ENCODE measurements around the gene RGMA.

Gene RGMA

DNA sequence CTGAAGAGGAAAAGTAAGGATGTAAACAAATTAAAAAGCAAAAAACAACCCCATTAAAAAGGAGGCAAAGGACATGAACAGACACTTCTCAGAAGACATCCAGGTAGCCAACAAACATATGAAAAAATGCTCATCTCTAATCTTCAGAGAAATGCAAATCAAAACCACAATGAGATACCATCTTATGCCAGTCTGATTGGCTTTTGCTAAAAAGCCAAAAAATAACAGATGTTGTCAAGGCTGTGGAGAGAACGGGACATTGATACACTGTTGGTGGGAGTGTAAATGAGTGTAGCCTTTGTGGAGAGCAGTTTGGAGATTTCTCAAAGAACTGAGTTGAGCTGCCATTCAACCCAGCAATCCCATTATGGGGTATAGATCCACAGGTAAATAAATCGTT lies 18.6 kb upstream of the RGMA start:
- Histone ChIP-seq H3K4me1 (ENCODE audit: control insufficient read depth in 1 of 2, insufficient read depth in 2 of 2, low read length in 2 of 2) (peaks cover 0 to 2% of the 10 kb centered on the region in 2 experiments), H3K9ac (ENCODE audit: low read length) (no peak overlapping the region), H3K27ac (ENCODE audit: low read depth, low read length) (no peak overlapping the region), H4K8ac (ENCODE audit: low read depth, low read length) (no peak overlapping the region), H2AFZ (ENCODE audit: insufficient read depth, low read length, poor library complexity) (no peak overlapping the region), H3K79me2 (ENCODE audit: control insufficient read depth, insufficient read depth, low read length, poor library complexity) (no peaks in the 10 kb centered on the region), H3K14ac (ENCODE audit: low read length) (no peak overlapping the region), H3K23ac (ENCODE audit: low read length) (no peak overlapping the region), H3K4me2 (ENCODE audit: low read length) (no peak overlapping the region), H3K36me3 (ENCODE audit: control insufficient read depth in 1 of 2, insufficient read depth in 2 of 2, low read length in 2 of 2) (no peaks in the 10 kb centered on the region), H2BK5ac (ENCODE audit: low read depth, low read length, poor library complexity) (no peak overlapping the region), H2BK120ac (ENCODE audit: insufficient read depth, low read length, poor library complexity) (no peak overlapping the region), H2BK12ac (ENCODE audit: low read length) (no peak overlapping the region), H4K12ac (ENCODE audit: low read depth, low read length) (no peak overlapping the region), H2AK5ac (ENCODE audit: low read length) (no peak overlapping the region), H3K4ac (ENCODE audit: low read depth, low read length) (no peak overlapping the region), H3K9me3 (ENCODE audit: insufficient read depth, low read depth, low read length) (no peaks in the 10 kb centered on the region), H3K27me3 (ENCODE audit: insufficient read depth, low read length) (peaks cover 2% of the 10 kb centered on the region), H3K79me1 (ENCODE audit: low read length) (no peaks in the 10 kb centered on the region), H3K18ac (ENCODE audit: low read length) (no peak overlapping the region), H3K4me3 (ENCODE audit: low read depth, low read length) (no peak overlapping the region), H4K91ac (ENCODE audit: low read depth, low read length) (no peak overlapping the region)
- no CpG with 5 or more reads among the region's 2 CpGs for WGBS (ENCODE audit: extremely low coverage, insufficient coverage, insufficient read length)
- DNase-seq: no peak

DNA sequence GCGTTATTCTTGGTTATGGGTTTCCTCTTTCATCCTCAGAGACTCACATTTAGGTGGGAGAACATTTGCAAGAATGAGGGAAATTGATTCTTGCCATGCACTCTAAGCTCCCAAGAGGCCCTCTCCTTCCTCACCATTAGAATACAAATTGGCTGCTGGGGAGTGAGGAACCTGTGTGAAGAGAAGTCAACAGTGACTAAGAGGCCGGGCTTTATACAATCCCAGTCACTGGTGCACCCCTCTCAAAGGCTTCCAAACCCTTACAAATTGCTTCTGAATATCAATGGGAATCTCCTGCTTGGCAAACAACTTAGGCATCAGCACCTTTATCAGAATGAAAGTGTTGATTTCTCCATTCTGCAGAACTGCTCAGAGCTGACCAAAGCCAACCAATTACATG lies 16.5 kb upstream of the RGMA start:
- WGBS (ENCODE audit: extremely low coverage, insufficient coverage, insufficient read length): no CpG with 5 or more reads among the region's 2 CpGs
- no peak overlapping the region for H3K14ac ChIP-seq (ENCODE audit: low read length)
- no peaks in the 10 kb centered on the region for H3K79me2 ChIP-seq (ENCODE audit: control insufficient read depth, insufficient read depth, low read length, poor library complexity)
- H2AFZ ChIP-seq (ENCODE audit: insufficient read depth, low read length, poor library complexity): no peak overlapping the region
- no peak overlapping the region for H2BK120ac ChIP-seq (ENCODE audit: insufficient read depth, low read length, poor library complexity)
- H3K27me3 ChIP-seq (ENCODE audit: insufficient read depth, low read length): peaks cover 2% of the 10 kb centered on the region
- H4K12ac ChIP-seq (ENCODE audit: low read depth, low read length): no peak overlapping the region
- peaks cover 0 to 2% of the 10 kb centered on the region in 2 experiments for H3K4me1 ChIP-seq (ENCODE audit: control insufficient read depth in 1 of 2, insufficient read depth in 2 of 2, low read length in 2 of 2)
- no peak overlapping the region for H3K4ac ChIP-seq (ENCODE audit: low read depth, low read length)
- no peak overlapping the region for H3K27ac ChIP-seq (ENCODE audit: low read depth, low read length)
- no peak overlapping the region for H2BK12ac ChIP-seq (ENCODE audit: low read length)
- H2AK5ac ChIP-seq (ENCODE audit: low read length): no peak overlapping the region
- no peaks in the 10 kb centered on the region for H3K9me3 ChIP-seq (ENCODE audit: insufficient read depth, low read depth, low read length)
- H4K91ac ChIP-seq (ENCODE audit: low read depth, low read length): no peak overlapping the region
- H3K4me2 ChIP-seq (ENCODE audit: low read length): no peak overlapping the region
- H3K36me3 ChIP-seq (ENCODE audit: control insufficient read depth in 1 of 2, insufficient read depth in 2 of 2, low read length in 2 of 2): no peaks in the 10 kb centered on the region
- no peak overlapping the region for H3K23ac ChIP-seq (ENCODE audit: low read length)
- H3K4me3 ChIP-seq (ENCODE audit: low read depth, low read length): no peak overlapping the region
- no peak overlapping the region for H4K8ac ChIP-seq (ENCODE audit: low read depth, low read length)
- no peak overlapping the region for H3K18ac ChIP-seq (ENCODE audit: low read length)
- no peak overlapping the region for H3K9ac ChIP-seq (ENCODE audit: low read length)
- H3K79me1 ChIP-seq (ENCODE audit: low read length): no peaks in the 10 kb centered on the region
- H2BK5ac ChIP-seq (ENCODE audit: low read depth, low read length, poor library complexity): no peak overlapping the region
- no peak for DNase-seq

DNA sequence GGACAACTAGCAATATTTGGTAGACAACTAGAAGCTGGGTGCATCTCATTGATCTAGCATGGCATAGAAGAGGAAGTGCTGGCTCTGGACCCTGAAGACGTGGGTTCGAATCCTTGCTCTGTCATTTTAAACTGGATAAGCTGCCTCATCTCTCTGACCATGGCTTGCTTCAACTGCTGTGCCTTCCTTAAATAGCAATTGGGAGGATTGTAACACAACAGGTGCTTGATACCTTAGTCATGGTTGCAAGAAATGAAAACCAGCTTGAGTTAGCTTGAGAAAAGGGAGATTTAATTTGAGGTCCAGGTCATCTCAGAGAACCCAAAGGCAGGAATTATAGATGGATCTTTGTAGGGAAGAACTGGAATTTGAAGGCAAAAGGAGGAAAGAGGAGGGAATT lies 14.8 kb upstream of the RGMA start:
- Histone ChIP-seq H3K4me2 (ENCODE audit: low read length) (no peak overlapping the region), H2BK5ac (ENCODE audit: low read depth, low read length, poor library complexity) (no peak overlapping the region), H3K4me1 (ENCODE audit: control insufficient read depth in 1 of 2, insufficient read depth in 2 of 2, low read length in 2 of 2) (no peaks in the 10 kb centered on the region), H3K27me3 (ENCODE audit: insufficient read depth, low read length) (no peaks in the 10 kb centered on the region), H3K9me3 (ENCODE audit: insufficient read depth, low read depth, low read length) (no peaks in the 10 kb centered on the region), H4K12ac (ENCODE audit: low read depth, low read length) (no peak overlapping the region), H4K8ac (ENCODE audit: low read depth, low read length) (no peak overlapping the region), H3K9ac (ENCODE audit: low read length) (no peak overlapping the region), H3K27ac (ENCODE audit: low read depth, low read length) (no peak overlapping the region), H2AK5ac (ENCODE audit: low read length) (no peak overlapping the region), H4K91ac (ENCODE audit: low read depth, low read length) (no peak overlapping the region), H3K4ac (ENCODE audit: low read depth, low read length) (no peak overlapping the region), H2AFZ (ENCODE audit: insufficient read depth, low read length, poor library complexity) (no peak overlapping the region), H3K36me3 (ENCODE audit: control insufficient read depth in 1 of 2, insufficient read depth in 2 of 2, low read length in 2 of 2) (no peaks in the 10 kb centered on the region), H3K4me3 (ENCODE audit: low read depth, low read length) (no peak overlapping the region), H2BK12ac (ENCODE audit: low read length) (no peak overlapping the region), H3K79me1 (ENCODE audit: low read length) (no peaks in the 10 kb centered on the region), H2BK120ac (ENCODE audit: insufficient read depth, low read length, poor library complexity) (no peak overlapping the region), H3K14ac (ENCODE audit: low read length) (no peak overlapping the region), H3K18ac (ENCODE audit: low read length) (no peak overlapping the region), H3K23ac (ENCODE audit: low read length) (no peak overlapping the region), H3K79me2 (ENCODE audit: control insufficient read depth, insufficient read depth, low read length, poor library complexity) (no peaks in the 10 kb centered on the region)
- no peak for DNase-seq
- no CpG with 5 or more reads among the region's 2 CpGs for WGBS (ENCODE audit: extremely low coverage, insufficient coverage, insufficient read length)

DNA sequence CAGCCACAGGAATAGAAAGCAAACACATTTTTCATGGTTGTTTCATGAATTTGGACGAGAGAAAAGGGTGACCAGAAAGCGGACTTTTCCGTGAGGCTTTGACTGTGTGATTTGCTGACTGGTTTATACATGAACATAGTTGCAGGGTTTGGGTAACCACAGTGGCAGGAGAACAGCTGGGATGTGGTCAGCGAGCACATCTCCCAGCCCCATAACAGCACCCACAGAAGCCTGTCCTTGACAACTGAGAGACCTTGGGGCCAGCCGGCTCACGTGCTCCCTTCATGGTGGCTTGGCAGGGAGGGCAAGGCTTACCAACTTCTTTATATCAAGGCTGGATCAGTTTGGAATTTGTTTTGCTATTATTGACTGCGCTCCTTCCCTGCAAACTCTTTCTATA lies 13.2 kb upstream of the RGMA start:
- Histone ChIP-seq H3K23ac (ENCODE audit: low read length) (no peak overlapping the region), H2BK120ac (ENCODE audit: insufficient read depth, low read length, poor library complexity) (no peak overlapping the region), H3K79me2 (ENCODE audit: control insufficient read depth, insufficient read depth, low read length, poor library complexity) (no peaks in the 10 kb centered on the region), H3K79me1 (ENCODE audit: low read length) (no peaks in the 10 kb centered on the region), H4K12ac (ENCODE audit: low read depth, low read length) (no peak overlapping the region), H3K27ac (ENCODE audit: low read depth, low read length) (no peak overlapping the region), H4K91ac (ENCODE audit: low read depth, low read length) (no peak overlapping the region), H2BK12ac (ENCODE audit: low read length) (no peak overlapping the region), H3K4me3 (ENCODE audit: low read depth, low read length) (no peak overlapping the region), H3K36me3 (ENCODE audit: control insufficient read depth in 1 of 2, insufficient read depth in 2 of 2, low read length in 2 of 2) (no peaks in the 10 kb centered on the region), H3K4ac (ENCODE audit: low read depth, low read length) (no peak overlapping the region), H3K14ac (ENCODE audit: low read length) (no peak overlapping the region), H2AK5ac (ENCODE audit: low read length) (no peak overlapping the region), H3K9ac (ENCODE audit: low read length) (no peak overlapping the region), H3K4me2 (ENCODE audit: low read length) (no peak overlapping the region), H4K8ac (ENCODE audit: low read depth, low read length) (no peak overlapping the region), H3K9me3 (ENCODE audit: insufficient read depth, low read depth, low read length) (peaks cover 1% of the 10 kb centered on the region), H2AFZ (ENCODE audit: insufficient read depth, low read length, poor library complexity) (no peak overlapping the region), H3K18ac (ENCODE audit: low read length) (no peak overlapping the region), H2BK5ac (ENCODE audit: low read depth, low read length, poor library complexity) (no peak overlapping the region), H3K27me3 (ENCODE audit: insufficient read depth, low read length) (no peaks in the 10 kb centered on the region), H3K4me1 (ENCODE audit: control insufficient read depth in 1 of 2, insufficient read depth in 2 of 2, low read length in 2 of 2) (no peaks in the 10 kb centered on the region)
- DNase-seq: no peak
- no CpG with 5 or more reads among the region's 7 CpGs for WGBS (ENCODE audit: extremely low coverage, insufficient coverage, insufficient read length)
